ENCODE results near the gene RYR2. TPM values are rescaled to one million over a fixed set of nuclear protein-coding genes. Genes with fewer than 3 reads are reported as not detected.

RYR2 gene
- total RNA-seq, 4 donors from 2014 or later = 0.88 to 8.4 (median 5.5) TPM

DNA sequence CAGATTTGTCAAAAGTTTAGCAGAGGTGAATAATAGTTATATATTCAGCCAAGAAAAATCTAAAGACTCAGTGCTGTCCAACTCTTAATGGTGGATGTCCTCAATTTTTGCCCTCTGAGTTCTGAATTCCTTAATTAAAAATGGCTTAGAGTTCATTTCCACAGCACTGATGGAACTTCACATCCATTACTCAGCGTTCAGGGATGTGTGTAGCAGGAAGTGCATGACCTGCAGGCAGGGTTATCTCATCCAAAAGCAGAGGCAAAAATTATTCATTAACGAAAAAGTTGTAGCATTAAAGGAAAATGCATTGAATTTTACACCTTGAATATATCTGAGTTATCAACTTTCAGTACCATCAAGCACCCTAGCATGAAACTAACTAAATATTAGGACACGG, 752.1 kb downstream of the RYR2 start:
- no peaks in the 10 kb centered on the region for H3K27me3 ChIP-seq
- intact Hi-C loops (cut with DNase I; ENCODE audit: low total_unique reads) = no loop called here
- no peak overlapping the region for H3K4me3 ChIP-seq
- no peaks in the 10 kb centered on the region for H3K4me1 ChIP-seq
- no peaks in the 10 kb centered on the region for H3K9me3 ChIP-seq
- no peak overlapping the region for H3K27ac ChIP-seq
- no peak for DNase-seq
- TF ChIP-seq CTCF (IDR thresholded peaks at IDR 0.05) = no peak
- H3K36me3 ChIP-seq = no peaks in the 10 kb centered on the region

DNA sequence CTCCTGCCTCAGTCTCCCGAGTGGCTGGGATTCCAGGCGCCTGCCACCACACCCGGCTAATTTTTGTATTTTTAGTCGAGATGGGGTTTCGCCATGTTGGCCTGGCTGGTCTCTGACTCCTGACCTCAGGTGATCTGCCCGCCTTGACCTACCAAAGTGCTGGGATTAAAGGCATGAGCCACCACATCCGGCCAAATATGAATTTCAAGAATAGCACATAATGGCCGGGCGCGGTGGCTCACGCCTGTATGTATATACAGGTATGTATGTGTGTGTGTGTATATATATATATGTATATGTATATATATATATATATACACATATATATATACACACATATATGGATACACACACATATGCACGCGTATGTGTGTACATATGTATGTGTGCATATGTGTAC, 753.6 kb downstream of the RYR2 start:
- Histone ChIP-seq H3K36me3 (no peaks in the 10 kb centered on the region), H3K4me3 (no peak overlapping the region), H3K4me1 (no peaks in the 10 kb centered on the region), H3K9me3 (no peaks in the 10 kb centered on the region), H3K27me3 (no peaks in the 10 kb centered on the region), H3K27ac (no peak overlapping the region)
- intact Hi-C loops (cut with DNase I; ENCODE audit: low total_unique reads) = no loop called here
- TF ChIP-seq CTCF (IDR thresholded peaks at IDR 0.05) (no peak), POLR2A (IDR thresholded peaks at IDR 0.05) (no peak)
- DNase-seq = no peak

- no peak overlapping the region for H3K27ac ChIP-seq
- H3K36me3 ChIP-seq = no peaks in the 10 kb centered on the region
- intact Hi-C loops (cut with DNase I; ENCODE audit: low total_unique reads) = no loop called here
- TF ChIP-seq POLR2A (IDR thresholded peaks at IDR 0.05) (no peak), CTCF (IDR thresholded peaks at IDR 0.05) (no peak)
- H3K9me3 ChIP-seq = no peaks in the 10 kb centered on the region
- H3K4me1 ChIP-seq = no peaks in the 10 kb centered on the region
- H3K27me3 ChIP-seq = no peaks in the 10 kb centered on the region
- DNase-seq = no peak
- H3K4me3 ChIP-seq = no peak overlapping the region
Observed at GRCh38 chr1:237799762-237800474, 757.9 kb downstream of the RYR2 start.

DNA sequence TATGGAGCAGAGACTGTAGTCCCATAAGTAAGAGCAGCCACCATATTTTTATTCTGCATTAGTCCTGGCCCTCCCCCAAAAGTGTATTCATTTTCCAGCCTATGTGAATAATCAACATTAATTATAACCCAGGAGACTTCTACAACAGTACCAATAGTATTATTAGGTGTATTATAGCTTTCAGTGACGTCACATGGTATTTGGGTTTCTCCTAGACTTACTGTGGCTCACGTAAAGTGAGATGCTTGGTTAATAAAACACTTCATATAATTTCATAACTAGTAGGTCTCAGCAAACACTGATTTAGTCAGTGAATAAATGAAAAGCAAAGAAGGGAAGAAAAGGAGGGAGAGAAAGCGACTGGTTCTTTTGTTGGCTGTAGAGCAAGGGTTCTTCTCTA, 762.5 kb downstream of the RYR2 start:
- H3K27ac ChIP-seq = no peak overlapping the region
- H3K27me3 ChIP-seq = no peaks in the 10 kb centered on the region
- no peak for DNase-seq
- H3K36me3 ChIP-seq = no peaks in the 10 kb centered on the region
- no peak overlapping the region for H3K4me3 ChIP-seq
- no peak for TF ChIP-seq POLR2A (IDR thresholded peaks at IDR 0.05)
- TF ChIP-seq CTCF (IDR thresholded peaks at IDR 0.05) = no peak
- no peaks in the 10 kb centered on the region for H3K9me3 ChIP-seq
- intact Hi-C loops (cut with DNase I; ENCODE audit: low total_unique reads) = no loop called here
- no peaks in the 10 kb centered on the region for H3K4me1 ChIP-seq

GRCh38 chr1:237809099-237809498, 767.1 kb downstream of the RYR2 start:
- Histone ChIP-seq H3K4me1 (no peaks in the 10 kb centered on the region), H3K4me3 (no peak overlapping the region), H3K27me3 (no peaks in the 10 kb centered on the region), H3K9me3 (no peaks in the 10 kb centered on the region), H3K36me3 (no peaks in the 10 kb centered on the region), H3K27ac (no peak overlapping the region)
- intact Hi-C loops (cut with DNase I; ENCODE audit: low total_unique reads) = no loop called here
- no peak for TF ChIP-seq CTCF (IDR thresholded peaks at IDR 0.05)
- TF ChIP-seq POLR2A (IDR thresholded peaks at IDR 0.05) = no peak
- no peak for DNase-seq
